ENCODE data around the gene TRIM54. TPM values are rescaled to one million over a fixed set of nuclear protein-coding genes. Genes with fewer than 3 reads are reported as not detected.
"Not testable (repeated sequence)": the region's sequence is repeated elsewhere in the genome, so short reads cannot be mapped to it uniquely, and the experiment has no call there.

TRIM54 gene
- total RNA-seq, 1 experiment from 2014 or later: not detected

DNA sequence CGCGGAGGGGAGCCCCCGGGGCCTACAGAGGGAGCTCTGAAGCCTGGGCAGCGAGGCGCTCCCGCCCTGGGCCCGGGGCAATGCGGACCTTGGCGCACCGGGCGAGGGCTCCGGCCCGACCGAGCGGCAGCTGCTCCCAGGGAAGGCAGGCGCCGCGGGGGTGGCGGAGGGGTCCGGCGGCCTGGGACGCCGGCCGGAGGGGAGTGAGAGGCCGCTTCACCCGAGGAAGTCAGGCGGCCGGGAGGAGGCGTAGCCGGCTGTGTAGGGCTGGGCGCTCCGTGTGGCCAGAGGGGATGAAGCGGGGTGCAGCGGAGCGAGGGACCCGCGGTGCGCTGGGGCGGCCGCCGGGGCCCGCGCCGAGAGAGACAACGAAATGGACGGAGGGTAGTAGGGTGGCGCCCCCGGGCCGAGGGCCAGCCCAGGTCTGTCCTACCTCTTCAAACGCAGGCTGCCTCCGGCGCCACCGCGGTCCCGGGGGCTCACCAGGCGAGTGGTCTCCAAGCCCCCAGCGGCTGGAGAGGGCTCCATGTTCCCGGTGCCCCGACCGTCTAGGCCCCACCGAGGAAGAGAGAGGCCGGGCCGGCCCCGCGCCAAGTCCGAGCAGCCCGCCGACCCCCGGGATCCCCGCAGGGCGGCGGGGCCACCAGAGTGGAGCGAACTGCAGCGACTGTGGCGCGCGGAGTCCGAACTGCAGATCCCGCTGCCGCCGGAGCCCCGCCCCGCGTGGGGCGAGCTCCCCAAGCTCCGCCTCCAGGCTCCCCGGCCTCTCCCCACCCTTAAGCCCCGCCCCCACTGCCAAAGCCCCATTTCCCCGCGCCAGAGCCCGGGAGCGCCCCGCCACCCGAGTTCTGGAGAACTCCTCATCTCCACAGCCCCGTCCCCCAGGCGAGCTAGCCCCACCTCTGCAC, 19.6 kb upstream of the TRIM54 start, which contains the start of gene SLC30A3:
Gene SLC30A3 (minus strand): TSS at position 669 of the 908 bp plus-strand sequence. CDS start 141 bp downstream, at position 528.
- Histone ChIP-seq H3K9me2 (replicated peaks; ENCODE audit: insufficient read depth, low read length) (no peaks in the 10 kb centered on the region), H3K36me3 (ENCODE audit: insufficient read depth, low read length) (no peaks in the 10 kb centered on the region), H3K27ac (ENCODE audit: low read length) (no peak within 1 kb of the TSS), H3K9me3 (ENCODE audit: low read length) (no peaks in the 10 kb centered on the region), H3K79me2 (ENCODE audit: low read length) (no peaks in the 10 kb centered on the region), H3K4me3 (ENCODE audit: low read length) (peak within 1 kb of the TSS; percentile 75), H3K9ac (ENCODE audit: low read length) (peak within 1 kb of the TSS; percentile 56), H4K20me1 (ENCODE audit: insufficient read depth, low read depth, low read length) (peaks cover 5% of the 10 kb centered on the region; the same call in 1 of the 2 replicates), H3K4me1 (ENCODE audit: low read length) (peaks cover 19% of the 10 kb centered on the region), H3K27me3 (ENCODE audit: low read length) (0 out of 2 replicates have a peak, but pooled peaks cover 2% of the 10 kb centered on the region), H2AFZ (ENCODE audit: low read length) (peak within 1 kb of the TSS; percentile 88), H3K4me2 (ENCODE audit: low read depth, low read length, poor library complexity, severe bottlenecking) (peak within 1 kb of the TSS; percentile 88)
- peak; percentile 86 for DNase-seq

DNA sequence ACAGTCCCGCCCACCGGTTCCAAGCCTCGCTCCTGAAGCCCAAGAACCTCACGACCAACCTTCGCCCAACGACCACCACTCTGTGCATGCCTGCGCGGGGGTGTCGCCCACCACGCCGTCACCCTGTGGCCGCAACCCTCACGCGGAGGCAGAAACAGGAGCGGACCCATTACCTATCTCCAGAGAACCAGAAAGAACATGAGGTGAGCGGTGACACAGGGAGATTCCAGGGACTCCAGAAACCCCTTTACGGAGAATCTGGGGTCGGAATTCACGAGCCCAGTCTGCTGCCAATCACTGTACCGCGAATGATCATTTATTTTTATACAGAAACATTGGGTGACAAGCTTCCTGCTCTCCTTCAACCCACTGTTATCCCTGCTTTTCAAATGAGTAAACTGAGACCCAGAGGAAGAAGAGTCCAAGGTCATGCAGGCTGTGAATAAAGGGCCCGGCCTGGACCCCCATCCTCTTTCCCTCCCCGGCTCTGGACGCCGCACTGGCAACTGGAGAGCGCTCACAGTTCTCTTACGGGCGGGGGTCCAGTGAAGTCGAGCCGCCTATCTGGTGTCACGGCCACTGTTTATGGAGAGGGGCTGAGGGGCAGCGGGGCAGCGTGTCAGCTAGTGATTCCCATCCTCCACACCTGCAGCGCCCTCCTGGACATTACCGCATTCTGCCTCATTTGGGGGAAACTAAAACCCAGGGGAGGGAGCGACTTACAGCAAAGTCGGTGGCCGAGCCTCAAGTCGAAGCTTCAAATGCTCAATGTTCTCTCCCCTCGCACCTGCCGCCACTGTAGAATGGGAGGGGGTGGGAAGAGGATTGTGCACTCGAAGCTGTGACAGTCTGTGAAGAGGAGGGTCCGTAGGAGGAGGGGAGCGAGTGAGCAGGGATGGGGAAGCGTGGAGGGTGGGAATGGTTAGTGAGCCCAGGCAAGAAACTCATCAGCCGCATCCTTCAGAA, 18.7 kb upstream of the TRIM54 start:
- Histone ChIP-seq H3K9ac (ENCODE audit: low read length) (peak overlapping the region; percentile 56; the same call in 1 of the 2 replicates), H3K27ac (ENCODE audit: low read length) (no peak overlapping the region), H3K9me3 (ENCODE audit: low read length) (no peaks in the 10 kb centered on the region), H3K27me3 (ENCODE audit: low read length) (0 out of 2 replicates have a peak, but pooled peaks cover 2% of the 10 kb centered on the region), H3K9me2 (replicated peaks; ENCODE audit: insufficient read depth, low read length) (no peaks in the 10 kb centered on the region), H3K4me1 (ENCODE audit: low read length) (peaks cover 19% of the 10 kb centered on the region), H3K36me3 (ENCODE audit: insufficient read depth, low read length) (no peaks in the 10 kb centered on the region), H3K4me2 (ENCODE audit: low read depth, low read length, poor library complexity, severe bottlenecking) (peak overlapping the region; percentile 88), H3K4me3 (ENCODE audit: low read length) (peak overlapping the region; percentile 75; the same call in 1 of the 2 replicates), H2AFZ (ENCODE audit: low read length) (0 out of 2 replicates have a peak overlapping the region, but pooled peaks have one; percentile 88), H4K20me1 (ENCODE audit: insufficient read depth, low read depth, low read length) (peaks cover 5% of the 10 kb centered on the region; the same call in 1 of the 2 replicates), H3K79me2 (ENCODE audit: low read length) (no peaks in the 10 kb centered on the region)
- no peak for DNase-seq

DNA sequence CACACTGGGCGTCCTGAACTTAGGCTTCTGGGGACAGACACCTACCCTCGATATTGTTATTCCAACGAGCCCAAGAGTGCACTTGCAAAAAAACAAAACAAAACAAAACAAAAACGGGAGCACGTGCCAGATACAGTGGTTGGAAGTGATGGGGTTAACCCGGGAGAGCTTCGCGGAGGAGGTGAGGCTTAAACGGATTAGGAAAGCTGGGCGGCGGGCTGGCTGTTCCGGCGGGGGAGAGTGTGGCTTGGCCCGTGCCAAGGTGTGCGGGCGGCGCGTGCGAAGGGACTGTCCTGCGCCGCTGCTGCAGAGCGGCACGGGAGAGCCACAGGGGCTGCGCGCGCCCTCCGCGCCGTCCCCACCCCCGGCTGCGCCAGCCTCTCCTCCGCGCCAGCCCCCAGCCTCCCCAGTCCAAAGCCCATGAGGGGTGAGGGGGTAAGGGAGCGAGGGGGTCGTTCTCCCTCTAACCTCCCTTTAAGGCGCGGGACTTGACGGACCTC, 17.9 kb upstream of the TRIM54 start:
- Histone ChIP-seq H2AFZ (ENCODE audit: low read length) (no peak overlapping the region), H3K79me2 (ENCODE audit: low read length) (no peaks in the 10 kb centered on the region), H3K4me3 (ENCODE audit: low read length) (no peak overlapping the region), H3K27me3 (ENCODE audit: low read length) (0 out of 2 replicates have a peak, but pooled peaks cover 2% of the 10 kb centered on the region), H3K4me2 (ENCODE audit: low read depth, low read length, poor library complexity, severe bottlenecking) (peak overlapping the region; percentile 4), H3K9me3 (ENCODE audit: low read length) (no peaks in the 10 kb centered on the region), H3K9ac (ENCODE audit: low read length) (no peak overlapping the region), H4K20me1 (ENCODE audit: insufficient read depth, low read depth, low read length) (peaks cover 5% of the 10 kb centered on the region; the same call in 1 of the 2 replicates), H3K27ac (ENCODE audit: low read length) (no peak overlapping the region), H3K36me3 (ENCODE audit: insufficient read depth, low read length) (no peaks in the 10 kb centered on the region), H3K4me1 (ENCODE audit: low read length) (peaks cover 19% of the 10 kb centered on the region), H3K9me2 (replicated peaks; ENCODE audit: insufficient read depth, low read length) (no peaks in the 10 kb centered on the region)
- no peak for DNase-seq

DNA sequence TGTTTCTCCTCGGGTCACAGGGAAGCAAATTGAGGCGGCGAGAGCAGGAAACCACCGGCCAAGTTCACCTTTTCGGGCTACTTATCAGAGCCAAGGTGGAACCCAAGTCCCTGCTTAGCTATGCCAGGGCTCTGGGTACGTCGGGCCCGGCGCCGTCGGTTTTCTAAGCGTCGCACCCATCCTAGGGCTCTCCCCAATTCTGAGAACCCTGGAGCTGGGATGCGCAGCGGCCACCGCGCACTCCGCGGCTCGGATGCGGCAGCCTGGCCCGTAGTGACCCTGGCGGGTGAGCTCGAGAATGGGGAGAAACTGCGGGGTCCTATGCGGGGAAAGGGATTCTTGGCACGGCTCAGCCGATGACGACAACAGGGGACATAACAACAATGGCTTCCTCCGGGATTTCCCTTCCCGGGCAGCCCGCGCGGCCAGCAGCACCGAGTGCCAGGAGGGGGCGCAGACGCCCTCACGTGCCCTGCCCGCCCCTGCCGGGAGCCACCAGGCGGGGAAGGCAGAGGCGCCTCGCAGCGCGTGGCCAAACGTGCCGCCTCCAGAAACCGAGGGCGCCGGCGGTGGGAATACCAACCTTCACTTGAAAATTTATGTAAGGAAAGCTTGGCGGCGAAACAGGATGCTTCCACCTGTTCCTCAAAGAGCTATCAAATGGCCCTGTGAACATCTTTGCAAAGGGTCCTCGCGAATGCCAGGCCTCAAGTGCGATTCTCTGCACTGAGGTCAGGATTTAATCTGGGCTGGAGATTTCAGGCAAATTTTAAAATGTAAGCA, 17.3 kb upstream of the TRIM54 start:
- Histone ChIP-seq H3K4me2 (ENCODE audit: low read depth, low read length, poor library complexity, severe bottlenecking) (peak overlapping the region; percentile 17), H3K4me3 (ENCODE audit: low read length) (no peak overlapping the region), H3K36me3 (ENCODE audit: insufficient read depth, low read length) (no peaks in the 10 kb centered on the region), H3K9ac (ENCODE audit: low read length) (no peak overlapping the region), H3K4me1 (ENCODE audit: low read length) (peaks cover 19% of the 10 kb centered on the region), H3K27me3 (ENCODE audit: low read length) (0 out of 2 replicates have a peak, but pooled peaks cover 2% of the 10 kb centered on the region), H3K79me2 (ENCODE audit: low read length) (no peaks in the 10 kb centered on the region), H4K20me1 (ENCODE audit: insufficient read depth, low read depth, low read length) (peaks cover 5% of the 10 kb centered on the region; the same call in 1 of the 2 replicates), H3K9me3 (ENCODE audit: low read length) (no peaks in the 10 kb centered on the region), H2AFZ (ENCODE audit: low read length) (no peak overlapping the region), H3K27ac (ENCODE audit: low read length) (no peak overlapping the region), H3K9me2 (replicated peaks; ENCODE audit: insufficient read depth, low read length) (no peaks in the 10 kb centered on the region)
- DNase-seq: peak; percentile 58

DNA sequence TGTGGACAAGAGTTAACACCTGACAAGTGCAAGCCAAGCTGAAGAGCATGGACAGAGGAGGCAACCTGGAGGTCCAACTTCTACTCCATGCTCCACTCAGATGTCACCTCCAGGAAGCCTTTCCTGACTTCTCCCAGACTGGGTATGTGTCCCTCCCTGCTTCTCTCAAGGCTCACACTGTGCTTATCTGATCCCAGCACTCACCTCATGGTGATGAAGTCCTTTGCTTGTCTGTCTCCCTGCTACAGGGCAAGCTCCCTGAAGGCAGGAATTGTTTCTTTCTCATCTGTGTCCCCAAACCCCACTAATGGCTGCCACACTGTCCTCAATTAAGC, 16.7 kb upstream of the TRIM54 start:
- H3K9me3 ChIP-seq (ENCODE audit: low read length): no peaks in the 10 kb centered on the region
- H3K4me1 ChIP-seq (ENCODE audit: low read length): peaks cover 19% of the 10 kb centered on the region
- H3K27ac ChIP-seq (ENCODE audit: low read length): no peak overlapping the region
- no peaks in the 10 kb centered on the region for H3K36me3 ChIP-seq (ENCODE audit: insufficient read depth, low read length)
- no peak overlapping the region for H3K9ac ChIP-seq (ENCODE audit: low read length)
- no peak overlapping the region for H2AFZ ChIP-seq (ENCODE audit: low read length)
- peaks cover 5% of the 10 kb centered on the region; the same call in 1 of the 2 replicates for H4K20me1 ChIP-seq (ENCODE audit: insufficient read depth, low read depth, low read length)
- no peaks in the 10 kb centered on the region for H3K79me2 ChIP-seq (ENCODE audit: low read length)
- H3K4me3 ChIP-seq (ENCODE audit: low read length): no peak overlapping the region
- 0 out of 2 replicates have a peak, but pooled peaks cover 2% of the 10 kb centered on the region for H3K27me3 ChIP-seq (ENCODE audit: low read length)
- no peaks in the 10 kb centered on the region for H3K9me2 ChIP-seq (replicated peaks; ENCODE audit: insufficient read depth, low read length)
- H3K4me2 ChIP-seq (ENCODE audit: low read depth, low read length, poor library complexity, severe bottlenecking): no peak overlapping the region
- no peak for DNase-seq

DNA sequence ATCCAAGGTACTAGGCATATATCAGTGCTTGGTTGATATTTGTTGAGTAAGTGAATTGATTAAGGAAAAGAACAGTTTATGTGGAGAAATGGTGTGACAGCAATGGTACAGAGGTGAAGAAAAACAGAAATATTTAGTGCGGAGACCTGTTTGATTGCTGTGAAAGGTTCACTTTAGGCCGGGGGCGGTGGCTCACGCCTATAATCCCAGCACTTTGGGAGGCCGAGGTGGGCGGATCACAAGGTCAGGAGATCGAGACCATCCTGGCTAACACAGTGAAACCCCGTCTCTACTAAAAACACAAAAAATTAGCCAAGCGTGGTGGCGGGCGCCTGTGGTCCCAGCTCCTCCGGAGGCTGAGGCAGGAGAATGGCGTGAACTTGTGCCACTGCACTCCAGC, 13.9 kb upstream of the TRIM54 start:
- H2AFZ ChIP-seq (ENCODE audit: low read length); H3K79me2 ChIP-seq (ENCODE audit: low read length); H4K20me1 ChIP-seq (ENCODE audit: insufficient read depth, low read depth, low read length); H3K9ac ChIP-seq (ENCODE audit: low read length); H3K9me3 ChIP-seq (ENCODE audit: low read length); H3K9me2 ChIP-seq (replicated peaks; ENCODE audit: insufficient read depth, low read length); H3K4me2 ChIP-seq (ENCODE audit: low read depth, low read length, poor library complexity, severe bottlenecking); H3K27ac ChIP-seq (ENCODE audit: low read length); H3K4me1 ChIP-seq (ENCODE audit: low read length); H3K27me3 ChIP-seq (ENCODE audit: low read length); DNase-seq; H3K4me3 ChIP-seq (ENCODE audit: low read length); H3K36me3 ChIP-seq (ENCODE audit: insufficient read depth, low read length): not testable (repeated sequence)

DNA sequence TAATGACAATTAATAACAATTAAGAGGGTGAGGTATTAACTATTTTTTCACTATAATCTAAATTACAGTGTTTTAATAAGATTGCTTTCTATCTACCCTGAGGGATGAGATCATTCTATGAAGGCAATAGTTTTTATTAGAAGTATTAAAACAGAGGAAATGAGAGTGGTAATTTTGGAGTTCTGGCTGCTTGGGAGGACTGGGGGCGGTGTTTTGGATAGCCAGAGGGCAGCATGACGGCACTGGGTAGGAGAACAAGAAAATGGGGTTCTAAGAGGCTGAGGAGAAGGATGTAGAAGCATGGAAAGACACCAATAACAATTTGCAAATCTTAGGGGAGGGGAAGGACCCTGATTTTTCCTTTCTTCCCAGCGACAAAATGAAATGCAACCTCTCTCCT, 12.1 kb upstream of the TRIM54 start:
- H3K9ac ChIP-seq (ENCODE audit: low read length): no peak overlapping the region
- H3K9me3 ChIP-seq (ENCODE audit: low read length): no peaks in the 10 kb centered on the region
- H3K9me2 ChIP-seq (replicated peaks; ENCODE audit: insufficient read depth, low read length): no peaks in the 10 kb centered on the region
- no peaks in the 10 kb centered on the region; the same call in 1 of the 2 replicates for H3K27me3 ChIP-seq (ENCODE audit: low read length)
- no peaks in the 10 kb centered on the region for H3K79me2 ChIP-seq (ENCODE audit: low read length)
- no peak overlapping the region for H3K4me3 ChIP-seq (ENCODE audit: low read length)
- no peak overlapping the region for H3K4me2 ChIP-seq (ENCODE audit: low read depth, low read length, poor library complexity, severe bottlenecking)
- H2AFZ ChIP-seq (ENCODE audit: low read length): no peak overlapping the region
- no peaks in the 10 kb centered on the region; the same call in 1 of the 2 replicates for H3K4me1 ChIP-seq (ENCODE audit: low read length)
- no peak for DNase-seq
- H3K27ac ChIP-seq (ENCODE audit: low read length): no peak overlapping the region
- H3K36me3 ChIP-seq (ENCODE audit: insufficient read depth, low read length): no peaks in the 10 kb centered on the region
- no peaks in the 10 kb centered on the region for H4K20me1 ChIP-seq (ENCODE audit: insufficient read depth, low read depth, low read length)

Measured in Karpas-422 (cell line).